Tibial artery (tissue), 4 donors: ENCODE data around the gene RAB33B.

Experiments
- DNase-seq, 2 donors: peaks; one replicate each; pipeline ENCODE4 v3.0.0-alpha.2; 2019
- H3K27ac ChIP-seq, 2 donors: fragments of 200-600 bp; sonication (generic) in 1 of 2; 1 replicate in 1 of 2; 2 replicates in 1 of 2; pipeline ENCODE4 v1.5.1; 2018 to 2019; ENCODE audit warnings: mild to moderate bottlenecking in 1 of 2
- H3K27me3 ChIP-seq, 2 donors: fragments of 200-600 bp; sonication (generic) in 1 of 2; one replicate each; pipeline versions ENCODE4 v1.5.1 to v1.6.0; 2016 to 2019
- H3K36me3 ChIP-seq, 3 donors: fragments of 200-600 bp; sonication (generic) in 2 of 3; one replicate each; pipeline ENCODE4 v1.5.1; 2016 to 2019; ENCODE audit warnings: mild to moderate bottlenecking in 2 of 3
- H3K4me1 ChIP-seq, 4 donors: fragments of 200-600 bp; sonication (generic) in 2 of 4; 1 replicate in 3 of 4; 2 replicates in 1 of 4; pipeline ENCODE4 v1.5.1; 2016 to 2019
- H3K4me3 ChIP-seq, 2 donors: fragments of 200-600 bp; sonication (generic) in 1 of 2; 1 replicate in 1 of 2; 2 replicates in 1 of 2; pipeline ENCODE4 v1.5.1; 2018 to 2019; ENCODE audit warnings: mild to moderate bottlenecking in 2 of 2
- H3K9me3 ChIP-seq, 3 donors: fragments of 200-600 bp; sonication (generic) in 1 of 3; one replicate each; pipeline ENCODE4 v1.5.1; 2016 to 2019
- intact Hi-C: fragments of 100-400 bp; cut with DNase I; formaldehyde crosslinking; loops from one replicate; pipeline ENCODE4 v1.15.0; 2023; ENCODE audit warnings: low total_unique reads
- TF ChIP-seq, protein P1 (sequence below), 2 experiments: fragments of 200-600 bp in 1 of 2; fragments of 450-650 bp in 1 of 2; IDR thresholded peaks; one replicate each; pipeline ENCODE4 v1.5.1; 2017 to 2019; ENCODE audit warnings: antibody characterized with exemption in 2 of 2, mild to moderate bottlenecking in 1 of 2, moderate library complexity in 1 of 2

RAB33B gene

DNA sequence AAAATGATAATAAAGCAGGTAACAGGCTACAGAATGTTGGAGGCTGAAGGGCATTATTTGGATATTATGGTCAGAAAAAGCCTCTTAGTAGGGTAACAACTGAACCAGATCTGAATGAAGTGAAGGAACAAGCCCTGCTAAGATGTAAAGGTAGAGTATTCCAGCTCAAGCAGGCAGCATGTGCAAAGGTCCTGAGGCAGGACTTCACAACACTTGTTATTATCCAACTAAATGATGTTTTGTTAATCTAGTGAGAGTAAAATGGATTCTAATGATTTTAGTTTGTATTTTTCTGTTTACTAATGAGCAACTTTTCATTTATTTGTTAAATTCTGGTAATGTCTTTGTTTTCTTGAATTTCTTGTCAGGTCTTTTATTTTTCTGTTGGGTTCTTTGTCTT is 35.7 kb downstream of the RAB33B start:
- no peaks in the 10 kb centered on the region for H3K36me3 ChIP-seq
- DNase-seq = no peak
- TF ChIP-seq, protein P1, sequence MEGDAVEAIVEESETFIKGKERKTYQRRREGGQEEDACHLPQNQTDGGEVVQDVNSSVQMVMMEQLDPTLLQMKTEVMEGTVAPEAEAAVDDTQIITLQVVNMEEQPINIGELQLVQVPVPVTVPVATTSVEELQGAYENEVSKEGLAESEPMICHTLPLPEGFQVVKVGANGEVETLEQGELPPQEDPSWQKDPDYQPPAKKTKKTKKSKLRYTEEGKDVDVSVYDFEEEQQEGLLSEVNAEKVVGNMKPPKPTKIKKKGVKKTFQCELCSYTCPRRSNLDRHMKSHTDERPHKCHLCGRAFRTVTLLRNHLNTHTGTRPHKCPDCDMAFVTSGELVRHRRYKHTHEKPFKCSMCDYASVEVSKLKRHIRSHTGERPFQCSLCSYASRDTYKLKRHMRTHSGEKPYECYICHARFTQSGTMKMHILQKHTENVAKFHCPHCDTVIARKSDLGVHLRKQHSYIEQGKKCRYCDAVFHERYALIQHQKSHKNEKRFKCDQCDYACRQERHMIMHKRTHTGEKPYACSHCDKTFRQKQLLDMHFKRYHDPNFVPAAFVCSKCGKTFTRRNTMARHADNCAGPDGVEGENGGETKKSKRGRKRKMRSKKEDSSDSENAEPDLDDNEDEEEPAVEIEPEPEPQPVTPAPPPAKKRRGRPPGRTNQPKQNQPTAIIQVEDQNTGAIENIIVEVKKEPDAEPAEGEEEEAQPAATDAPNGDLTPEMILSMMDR (IDR thresholded peaks at IDR 0.05) = no peak
- H3K4me1 ChIP-seq = peaks cover 0 to 5% (median 0%) of the 10 kb centered on the region in 4 donors
- H3K27ac ChIP-seq = no peak overlapping the region
- no peaks in the 10 kb centered on the region for H3K9me3 ChIP-seq
- intact Hi-C loops = loop anchor here (10.0 kb wide), 1 partner anchor 65 kb away; the partner anchor contains the start of gene SETD7
- H3K27me3 ChIP-seq = no peaks in the 10 kb centered on the region
- H3K4me3 ChIP-seq = no peak overlapping the region

DNA sequence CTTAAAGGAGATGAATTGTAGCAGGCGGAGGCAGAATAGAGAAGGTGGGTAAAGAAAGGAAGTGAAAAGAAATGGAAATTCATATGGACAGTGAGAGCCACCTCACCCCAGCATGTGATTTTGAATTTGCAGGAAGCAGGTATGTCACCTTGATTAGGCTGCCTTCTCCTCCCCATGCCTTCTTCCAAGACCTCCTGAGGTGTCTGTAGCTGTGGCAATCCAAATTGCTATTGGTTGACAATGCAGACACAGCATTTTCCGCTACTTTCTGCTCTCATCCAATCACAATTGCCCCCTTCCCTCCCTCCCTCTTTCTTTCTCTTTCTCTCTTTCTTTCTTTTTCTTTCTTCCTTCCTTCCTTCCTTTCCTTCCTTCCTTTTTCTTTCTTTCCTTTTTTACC is 38.5 kb downstream of the RAB33B start:
- intact Hi-C loops = loop anchor here (10.0 kb wide), 1 partner anchor 62 kb away; the partner anchor contains the start of gene SETD7
- H3K4me3 ChIP-seq = no peak overlapping the region
- H3K9me3 ChIP-seq = no peaks in the 10 kb centered on the region
- TF ChIP-seq, protein P1 (IDR thresholded peaks at IDR 0.05) = no peak
- H3K36me3 ChIP-seq = no peaks in the 10 kb centered on the region
- H3K27me3 ChIP-seq = no peaks in the 10 kb centered on the region
- H3K4me1 ChIP-seq = peaks cover 0 to 2% (median 0%) of the 10 kb centered on the region in 4 donors
- DNase-seq = no peak
- no peak overlapping the region for H3K27ac ChIP-seq

DNA sequence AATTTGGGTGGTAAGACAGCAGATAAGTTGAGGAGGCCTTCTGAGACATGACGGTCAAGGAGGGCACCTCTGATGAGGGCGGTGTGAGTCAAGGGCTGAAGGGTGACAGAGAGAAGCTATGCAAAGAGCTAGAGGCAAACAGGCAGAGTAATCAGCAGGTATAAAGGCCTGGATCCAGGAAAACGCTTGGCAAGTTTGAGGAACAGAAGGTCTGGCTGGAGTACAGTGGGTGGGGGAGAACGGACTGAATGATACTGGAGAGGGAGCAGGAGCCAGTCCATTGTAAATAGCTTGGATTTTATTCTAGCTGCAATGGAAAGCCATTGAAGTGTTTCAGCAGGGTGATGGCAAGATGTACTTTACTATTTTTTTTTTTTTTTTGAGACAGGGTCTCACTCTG is 39.3 kb downstream of the RAB33B start:
- no peak for DNase-seq
- Histone ChIP-seq H3K27me3 (no peaks in the 10 kb centered on the region), H3K4me1 (peaks cover 0 to 4% (median 0%) of the 10 kb centered on the region in 4 donors), H3K27ac (no peak overlapping the region), H3K36me3 (no peaks in the 10 kb centered on the region), H3K4me3 (no peak overlapping the region), H3K9me3 (no peaks in the 10 kb centered on the region)
- TF ChIP-seq, protein P1 (IDR thresholded peaks at IDR 0.05) = no peak
- intact Hi-C loops = loop anchor here (10.0 kb wide), 1 partner anchor 62 kb away; the partner anchor contains the start of gene SETD7

DNA sequence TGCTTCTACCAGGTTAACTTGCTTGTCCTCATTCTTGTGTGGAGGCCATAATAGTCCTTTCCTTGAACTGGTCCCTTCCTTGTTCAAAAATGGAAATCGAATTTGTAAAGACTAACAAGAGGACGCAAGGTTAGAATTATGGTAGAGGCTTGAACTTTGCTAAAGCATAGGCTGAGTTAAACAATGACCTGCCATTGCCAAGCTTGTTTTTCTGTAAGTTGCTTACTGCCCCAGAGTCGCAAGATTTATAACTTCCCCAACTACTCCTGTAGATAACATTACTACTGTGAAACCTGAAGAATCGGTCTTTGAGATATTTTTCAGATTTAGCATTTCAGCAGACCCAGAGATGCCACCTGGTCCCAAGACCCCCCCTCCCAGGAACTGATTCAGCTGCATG is 45.3 kb downstream of the RAB33B start:
- H3K9me3 ChIP-seq = no peaks in the 10 kb centered on the region
- intact Hi-C loops = loop anchor here (5.0 to 10.0 kb wide), 2 partner anchors 56 to 153 kb away; partner anchors contain the start of gene SETD7
- no peak for DNase-seq
- H3K27ac ChIP-seq = no peak overlapping the region
- H3K27me3 ChIP-seq = no peaks in the 10 kb centered on the region
- TF ChIP-seq, protein P1 (IDR thresholded peaks at IDR 0.05) = no peak
- H3K4me3 ChIP-seq = no peak overlapping the region
- peaks cover 0 to 4% (median 0%) of the 10 kb centered on the region in 4 donors for H3K4me1 ChIP-seq
- H3K36me3 ChIP-seq = peaks cover 0 to 4% (median 0%) of the 10 kb centered on the region in 3 donors

DNA sequence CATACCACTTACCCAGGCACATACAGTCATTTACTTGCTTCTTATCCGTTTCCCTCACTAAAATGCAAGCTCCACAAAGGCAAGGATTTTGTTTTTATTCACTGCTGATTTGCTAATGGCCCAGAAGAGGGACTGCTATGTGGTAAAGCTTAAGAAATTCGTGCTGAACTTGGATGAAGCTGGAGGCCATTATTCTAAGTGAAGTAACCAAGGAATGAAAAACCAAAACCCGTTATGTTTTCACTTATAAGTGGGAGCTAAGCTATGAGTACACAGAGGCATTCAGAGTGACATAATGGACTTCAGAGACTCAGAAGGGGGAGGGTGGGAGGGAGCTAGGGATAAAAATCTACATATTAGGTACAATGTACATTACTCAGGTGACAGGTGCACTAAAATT is 47.2 kb downstream of the RAB33B start:
- no peak overlapping the region for H3K27ac ChIP-seq
- H3K27me3 ChIP-seq = no peaks in the 10 kb centered on the region
- intact Hi-C loops = loop anchor here (5.0 kb wide), 1 partner anchor 141 kb away; no protein-coding TSS in a partner anchor
- TF ChIP-seq, protein P1 (IDR thresholded peaks at IDR 0.05) = no peak
- peaks cover 8 to 9% (median 9%) of the 10 kb centered on the region in 3 donors for H3K36me3 ChIP-seq
- H3K4me1 ChIP-seq = peaks cover 0 to 4% (median 0%) of the 10 kb centered on the region in 4 donors
- DNase-seq = no peak
- no peaks in the 10 kb centered on the region for H3K9me3 ChIP-seq
- H3K4me3 ChIP-seq = no peak overlapping the region
